ENCODE data around the gene F8. TPM values are rescaled to one million over a fixed set of nuclear protein-coding genes. Genes with fewer than 3 reads are reported as not detected.

Gene F8
- total RNA-seq, 1 experiment from 2014 or later = 9.3 TPM

Other genes with a start within 250 kb of the F8 start
- 59.6 and 69.5 TPM in 2 replicates for gene MPP1, start 217.2 kb downstream of the F8 start, total RNA-seq (2014; rRNA removed; shearing (Covaris generic))
- not detected in 2 replicates for gene SMIM9, start 188.1 kb downstream of the F8 start, total RNA-seq (2014; rRNA removed; shearing (Covaris generic))
- 32.3 and 35.4 TPM in 2 replicates for gene F8A1, start 136.4 kb downstream of the F8 start, total RNA-seq (2014; rRNA removed; shearing (Covaris generic))
- gene FUNDC2, start 4.1 kb upstream of the F8 start, total RNA-seq (2014; rRNA removed; shearing (Covaris generic)) = 88.9 and 139 TPM in 2 replicates
- gene CMC4, start 48.4 kb upstream of the F8 start, total RNA-seq (2014; rRNA removed; shearing (Covaris generic)) = 46.7 and 57.6 TPM in 2 replicates
- 3.8 and 11.6 TPM in 2 replicates for gene MTCP1, start 48.4 kb upstream of the F8 start, total RNA-seq (2014; rRNA removed; shearing (Covaris generic))
- 14.5 and 26.9 TPM in 2 replicates for gene BRCC3, start 48.8 kb upstream of the F8 start, total RNA-seq (2014; rRNA removed; shearing (Covaris generic))
- 166 and 214 TPM in 2 replicates for gene VBP1, start 193.7 kb upstream of the F8 start, total RNA-seq (2014; rRNA removed; shearing (Covaris generic))
- gene RAB39B, start 241.8 kb upstream of the F8 start, total RNA-seq (2014; rRNA removed; shearing (Covaris generic)) = 0.17 TPM in 1 of 2 replicates, not detected in the other

All from M059J (cell line).